H1 (cell line): Measurements from ENCODE around the gene PAXIP1. TPM values are rescaled to one million over a fixed set of nuclear protein-coding genes. Genes with fewer than 3 reads are reported as not detected.

Experiments used
- CTCF ChIA-PET: fragments of 300-600 bp; sonication (Branson Sonifier 250); formaldehyde crosslinking; loops from one replicate; lab custom pipeline; 2021; ENCODE audit not compliant: partially characterized antibody; lab: Charles Lee
- POLR2A ChIA-PET: fragments of 300-600 bp; sonication (Branson Sonifier 250); formaldehyde crosslinking; loops from one replicate; lab custom pipeline; 2021; ENCODE audit warnings: inconsistent platforms; ENCODE audit not compliant: partially characterized antibody; lab: Charles Lee
- DNase-seq, 2 experiments: peaks; one replicate each; pipeline versions ENCODE4 v3.0.0 to v3.0.0-alpha.2; 2010 to 2022; ENCODE audit warnings: low spot score in 2 of 2, low read depth in 1 of 2, mixed read lengths in 1 of 2
- FAIRE-seq: peaks from 2 replicates; lab custom pipeline; 2011; peaks lifted over from hg19 to GRCh38; lab: Jason Lieb, UNC
- H2AFZ ChIP-seq: 2 replicates; pipeline ENCODE4 v1.8.1; 2012; ENCODE audit warnings: low read length, inconsistent platforms
- H2AK5ac ChIP-seq: 2 replicates; pipeline ENCODE4 v1.6.1; 2013; ENCODE audit warnings: low read depth, low read length
- H2BK120ac ChIP-seq: replicated peaks from 2 replicates; pipeline ENCODE3; 2013; ENCODE audit warnings: low read depth, low read length, inconsistent platforms
- H2BK12ac ChIP-seq: 2 replicates; pipeline ENCODE4 v1.6.1; 2013; ENCODE audit warnings: low read depth, low read length
- H2BK15ac ChIP-seq: 2 replicates; pipeline ENCODE4 v1.6.1; 2013; ENCODE audit warnings: low read length
- H2BK20ac ChIP-seq: 2 replicates; pipeline ENCODE4 v1.6.1; 2013; ENCODE audit warnings: low read length
- H2BK5ac ChIP-seq: 2 replicates; pipeline ENCODE4 v1.6.1; 2013; ENCODE audit warnings: low read depth, low read length
- H3K14ac ChIP-seq: 2 replicates; pipeline ENCODE4 v1.6.1; 2013; ENCODE audit warnings: inconsistent platforms; ENCODE audit not compliant: insufficient read length
- H3K18ac ChIP-seq: 2 replicates; pipeline ENCODE4 v1.6.1; 2013; ENCODE audit warnings: low read length; ENCODE audit errors: extremely low read depth
- H3K23ac ChIP-seq: 2 replicates; pipeline ENCODE4 v1.6.1; 2013; ENCODE audit warnings: inconsistent platforms; ENCODE audit not compliant: insufficient read length
- H3K23me2 ChIP-seq: 2 replicates; pipeline ENCODE4 v1.6.1; 2013; ENCODE audit warnings: low read depth, low read length
- H3K27ac ChIP-seq: 2 replicates; pipeline ENCODE4 v1.6.1; 2011; ENCODE audit warnings: low read depth, low read length, inconsistent platforms
- H3K27me3 ChIP-seq, 4 experiments: replicated peaks in 1 of 4; 1 replicate in 1 of 4; 2 replicates in 3 of 4; pipeline versions ENCODE4 v1.6.1 to v1.8.1; 2011 to 2013; ENCODE audit warnings: low read length in 3 of 4, mild to moderate bottlenecking in 3 of 4, inconsistent platforms in 2 of 4, mixed read lengths in 2 of 4, moderate library complexity in 1 of 4; ENCODE audit not compliant: control insufficient read depth in 3 of 4, insufficient read depth in 3 of 4; ENCODE audit errors: extremely low read depth in 1 of 4
- H3K36me3 ChIP-seq, 4 experiments: 2 replicates each; pipeline versions ENCODE4 v1.6.1 to v1.8.1; 2011 to 2013; ENCODE audit warnings: mild to moderate bottlenecking in 4 of 4, low read length in 3 of 4, moderate library complexity in 2 of 4, control low read depth in 1 of 4, inconsistent platforms in 1 of 4; ENCODE audit not compliant: insufficient read depth in 4 of 4, control insufficient read depth in 2 of 4
- H3K4ac ChIP-seq: replicated peaks from 2 replicates; pipeline ENCODE3; 2013; ENCODE audit warnings: low read length, low read depth, mixed read lengths, inconsistent platforms; ENCODE audit not compliant: insufficient read length
- H3K4me1 ChIP-seq, 4 experiments: replicated peaks in 1 of 4; 1 replicate in 1 of 4; 2 replicates in 3 of 4; pipeline versions ENCODE4 v1.6.1 to v1.8.1; 2011 to 2013; ENCODE audit warnings: low read length in 3 of 4, inconsistent platforms in 2 of 4, mixed read lengths in 1 of 4; ENCODE audit not compliant: insufficient read depth in 4 of 4, control insufficient read depth in 3 of 4
- H3K4me2 ChIP-seq, 2 experiments: 2 replicates each; pipeline versions ENCODE4 v1.6.1 to v1.8.1; 2011 to 2013; ENCODE audit warnings: low read depth in 2 of 2, low read length in 2 of 2, control low read depth in 1 of 2, inconsistent platforms in 1 of 2, mild to moderate bottlenecking in 1 of 2; ENCODE audit not compliant: insufficient read depth in 1 of 2
- H3K4me3 ChIP-seq, 4 experiments: fragments of 200-600, 300-600 bp in 1 of 4; sonication (generic), shearing (Covaris generic), sonication (Bioruptor Twin) in 1 of 4; 2 replicates each; pipeline versions ENCODE4 v1.5.1 to v1.8.1; 2011 to 2016; ENCODE audit warnings: low read length in 4 of 4, low read depth in 3 of 4, control low read depth in 2 of 4, inconsistent platforms in 2 of 4, mild to moderate bottlenecking in 2 of 4, mixed read lengths in 1 of 4, moderate library complexity in 1 of 4; ENCODE audit not compliant: insufficient read depth in 2 of 4; ENCODE audit errors: extremely low read depth in 1 of 4
- H3K56ac ChIP-seq: replicated peaks from 2 replicates; pipeline ENCODE3; 2013; ENCODE audit warnings: low read depth, mild to moderate bottlenecking, mixed read lengths, low read length, inconsistent platforms; ENCODE audit not compliant: insufficient read length
- H3K79me1 ChIP-seq: 2 replicates; pipeline ENCODE4 v1.6.1; 2013; ENCODE audit warnings: low read depth, low read length, control low read depth
- H3K79me2 ChIP-seq, 2 experiments: 2 replicates each; pipeline versions ENCODE4 v1.6.1 to v1.8.1; 2012 to 2013; ENCODE audit warnings: low read length in 2 of 2, mild to moderate bottlenecking in 2 of 2, inconsistent platforms in 1 of 2; ENCODE audit not compliant: insufficient read depth in 2 of 2, control insufficient read depth in 1 of 2
- H3K9ac ChIP-seq, 4 experiments: replicated peaks in 1 of 4; 1 replicate in 1 of 4; 2 replicates in 3 of 4; pipeline versions ENCODE4 v1.6.1 to v1.8.1; 2011 to 2013; ENCODE audit warnings: low read depth in 3 of 4, low read length in 3 of 4, control low read depth in 2 of 4, mild to moderate bottlenecking in 2 of 4, moderate library complexity in 2 of 4, inconsistent platforms in 1 of 4; ENCODE audit errors: extremely low read depth in 1 of 4
- H3K9me3 ChIP-seq, 2 experiments: 2 replicates each; pipeline versions ENCODE4 v1.6.1 to v1.8.1; 2012 to 2013; ENCODE audit warnings: mild to moderate bottlenecking in 2 of 2, moderate library complexity in 2 of 2, control low read depth in 1 of 2, inconsistent platforms in 1 of 2, low read depth in 1 of 2, low read length in 1 of 2, mixed read lengths in 1 of 2; ENCODE audit not compliant: insufficient read depth in 2 of 2
- H4K20me1 ChIP-seq, 2 experiments: replicated peaks in 1 of 2; 2 replicates each; pipeline versions ENCODE3 to v1.8.1; 2011 to 2013; ENCODE audit warnings: inconsistent platforms in 2 of 2, low read length in 2 of 2, mild to moderate bottlenecking in 1 of 2; ENCODE audit not compliant: insufficient read depth in 2 of 2, control insufficient read depth in 1 of 2
- H4K5ac ChIP-seq: 2 replicates; pipeline ENCODE4 v1.6.1; 2013; ENCODE audit warnings: low read length, low read depth, mixed read lengths, inconsistent platforms; ENCODE audit not compliant: insufficient read length
- H4K8ac ChIP-seq: 2 replicates; pipeline ENCODE4 v1.8.0; 2013; ENCODE audit warnings: mild to moderate bottlenecking, moderate library complexity, low read length, inconsistent platforms; ENCODE audit not compliant: insufficient read depth; ENCODE audit errors: extremely low read depth
- H4K91ac ChIP-seq: replicated peaks from 2 replicates; pipeline ENCODE3; 2013; ENCODE audit warnings: low read length, mixed read lengths, inconsistent platforms; ENCODE audit not compliant: insufficient read length
- KDM4A ChIP-seq: IDR thresholded peaks from one replicate; pipeline ENCODE4 v1.7.1; 2012; ENCODE audit warnings: low read depth, mild to moderate bottlenecking, moderate library complexity, low read length, inconsistent platforms; ENCODE audit not compliant: severe bottlenecking
- SIX5 ChIP-seq: IDR thresholded peaks from 2 replicates; pipeline ENCODE4 v1.6.1; 2011; ENCODE audit warnings: mild to moderate bottlenecking, low read depth, low read length
- WGBS, 2 experiments: shearing (Covaris generic) in 1 of 2; methylation state at CpG; one replicate each; pipeline versions ENCODE4 v1.1.6 to v1.1.7; 2013 to 2015; ENCODE audit warnings: low lambda C conversion rate in 2 of 2, mixed read lengths in 2 of 2, inconsistent platforms in 1 of 2, low coverage in 1 of 2, missing lambda C conversion rate in 1 of 2; ENCODE audit not compliant: insufficient replicate concordance in 2 of 2, insufficient coverage in 1 of 2, insufficient read length in 1 of 2; ENCODE audit errors: extremely low coverage in 1 of 2, missing lambda C conversion rate in 1 of 2; 5-methylcytosine and 5-hydroxymethylcytosine counted together
- polyA plus RNA-seq, 7 experiments: library from polyadenylated mRNA; depleted of rRNA in 3 of 7; stranded (reverse) in 5 of 7; unstranded in 2 of 7; fragments of >200 nt in 5 of 7; fragments of 200-250 nt in 2 of 7; gene quantifications; 1 replicate in 5 of 7; 2 replicates in 1 of 7; 4 replicates in 1 of 7; pipeline versions ENCODE4 v1.2.1 to v1.2.3, GENCODE V29; 2011 to 2013; ENCODE audit warnings: missing spikeins in 2 of 7, mixed read lengths in 2 of 7
- total RNA-seq: library from RNA; stranded (reverse); fragmentation: NEBNext Ultra II Directional; extraction: Animal tissue kit (Norgen Biotek cat#: 25700); gene quantifications from 2 replicates; pipeline ENCODE4 v1.2.1, GENCODE V29; 2021

Gene PAXIP1
- total and polyA plus RNA-seq, 2 of the 8 experiments (the other 6 are each of a cell fraction or from before 2014, with no cell fraction given), result 32.4 to 32.8 TPM

DNA sequence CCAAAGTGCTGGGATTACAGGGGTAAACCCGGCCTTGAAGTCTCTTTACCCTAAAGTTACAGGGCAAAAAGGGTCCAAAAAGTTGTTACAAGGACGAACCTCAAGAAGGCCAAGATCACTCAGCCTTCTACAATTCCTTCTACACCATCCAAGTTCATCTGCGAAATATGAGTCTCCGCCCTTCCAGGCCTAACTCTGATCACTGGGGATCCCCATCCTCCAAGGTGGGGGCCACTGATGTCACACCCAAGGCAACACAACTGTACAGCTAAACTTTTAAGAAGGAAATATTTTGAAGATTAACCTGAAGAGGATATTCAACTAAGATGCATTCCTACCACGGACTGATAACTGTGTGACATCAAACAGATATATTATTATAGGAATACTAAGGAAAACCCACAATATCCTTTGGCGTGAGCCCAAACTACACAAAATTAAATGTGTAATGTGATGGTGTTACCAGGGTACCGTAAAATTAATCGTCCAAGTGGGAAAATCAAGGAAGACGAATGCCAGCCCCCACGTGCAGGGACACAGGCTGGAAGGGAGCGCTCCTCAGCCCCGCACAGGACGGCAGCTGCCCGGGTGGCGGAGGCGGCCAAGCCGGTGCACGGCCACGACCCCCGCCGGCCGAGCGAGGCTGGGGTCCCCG, 1.0 kb downstream of the PAXIP1 start:
- H3K9me3 ChIP-seq, result no peaks in the 10 kb centered on the region
- TF ChIP-seq KDM4A, result peak; percentile 62
- no peak for TF ChIP-seq SIX5
- TF ChIP-seq, all 59 proteins: peak for 1
- Histone ChIP-seq H2AFZ (no peak overlapping the region), H2BK12ac (no peak overlapping the region), H3K9ac (peak overlapping the region; percentile 50 to 94 (median 65); a peak in 6 of 7 replicates), H3K4me1 (peaks cover 2 to 11% (median 7%) of the 10 kb centered on the region in 4 experiments; a peak in 5 of 7 replicates), H2BK20ac (no peak overlapping the region), H3K4me2 (peak overlapping the region; percentile 74 to 79), H3K4ac (peak overlapping the region; percentile 33), H3K4me3 (peak overlapping the region; percentile 46 to 92 (median 80)), H4K20me1 (peaks cover 3 to 10% of the 10 kb centered on the region in 2 experiments), H3K18ac (no peak overlapping the region), H2BK120ac (no peak overlapping the region), H3K79me1 (peaks cover 12% of the 10 kb centered on the region), H3K79me2 (peaks cover 7 to 49% of the 10 kb centered on the region in 2 experiments), H3K23ac (no peak overlapping the region), H2BK5ac (no peak overlapping the region; the same call in 1 of the 2 replicates), H4K91ac (peak overlapping the region; percentile 26), H3K23me2 (peaks cover 9% of the 10 kb centered on the region), H4K5ac (no peak overlapping the region), H3K27ac (peak overlapping the region; percentile 56; the same call in 1 of the 2 replicates), H3K56ac (no peak overlapping the region), H3K14ac (no peak overlapping the region), H3K27me3 (no peaks in the 10 kb centered on the region), H2AK5ac (no peak overlapping the region), H3K36me3 (peaks cover 4 to 18% (median 9%) of the 10 kb centered on the region in 4 experiments; a peak in 5 of 8 replicates), H2BK15ac (no peak overlapping the region), H4K8ac (peak overlapping the region; percentile 86)
- 27% methylated on average over 16 of the region's 24 CpGs; no CpG with 5 or more reads in 1 of the 2 experiments for WGBS, 2 experiments
- POLR2A ChIA-PET, result interaction anchor here (0.8 to 1.9 kb wide), 3 partner anchors 9 to 54 kb away, joined by 3 to 5 read pairs (median 4); no protein-coding TSS in a partner anchor
- DNase-seq, result no peak
- CTCF ChIA-PET, result interaction anchor here (0.6 to 8.1 kb wide), 6 partner anchors 7 to 688 kb away, joined by 3 to 56 read pairs (median 4); no protein-coding TSS in a partner anchor
- FAIRE-seq, result no peak
